ENCODE data around the gene NSUN6. TPM values are rescaled to one million over a fixed set of nuclear protein-coding genes. Genes with fewer than 3 reads are reported as not detected.

Gene NSUN6
- total RNA-seq, 1 donor from 2014 or later = 3.7 TPM

DNA sequence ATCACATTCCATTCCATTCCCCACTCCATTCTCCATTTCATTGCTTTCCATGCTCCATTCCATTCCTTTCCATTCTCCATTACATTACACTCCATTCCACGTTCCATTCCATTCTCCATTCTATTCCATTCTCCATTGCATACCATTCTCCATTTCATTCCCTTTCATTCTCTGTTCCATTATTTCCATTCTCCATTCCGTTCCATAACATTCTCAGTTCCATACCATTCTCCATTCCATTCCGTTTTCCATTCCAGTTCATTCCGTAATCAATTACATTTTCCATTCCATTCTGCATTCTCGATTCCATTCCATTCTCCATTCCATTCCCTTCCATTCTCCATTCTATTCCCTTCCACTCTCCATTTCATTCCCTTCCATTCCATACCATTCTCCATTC is 86.4 kb downstream of the NSUN6 start:
- no peak for DNase-seq (ENCODE audit: extremely low read depth, low read depth, low spot score)

- no peak for DNase-seq (ENCODE audit: extremely low read depth, low read depth, low spot score)
Observed at GRCh38 chr10:18563003-18563726, 88.2 kb downstream of the NSUN6 start.

DNA sequence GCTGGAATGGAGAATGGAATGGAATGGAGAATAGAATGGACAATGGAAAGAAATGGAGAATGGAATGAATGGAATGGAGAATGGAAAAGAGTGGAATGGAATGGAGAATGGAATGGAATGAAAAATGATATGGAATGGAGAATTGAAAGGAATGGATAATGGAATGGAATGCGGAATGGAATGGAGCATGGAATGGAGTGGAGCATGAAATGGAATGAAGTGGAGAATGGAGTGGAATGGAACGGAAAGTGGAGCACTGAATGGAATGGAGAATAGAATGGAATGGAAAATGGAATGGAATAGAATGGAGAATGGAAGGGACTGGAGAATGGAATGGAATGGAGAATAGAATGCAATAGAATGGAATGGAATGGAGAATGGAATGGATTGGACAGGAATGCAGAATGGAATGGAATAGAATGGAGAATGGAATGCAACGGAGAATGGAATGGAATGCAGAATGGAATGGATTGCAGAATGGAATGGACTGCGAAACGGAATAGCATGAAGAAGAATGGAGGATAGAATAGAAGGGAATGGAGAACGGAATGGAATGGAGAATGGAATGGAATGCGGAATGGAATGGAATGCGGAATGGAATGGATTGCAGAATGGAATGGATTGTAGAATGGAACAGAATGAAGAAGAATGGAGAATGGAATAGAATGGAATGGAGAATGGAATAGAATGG is 89.4 kb downstream of the NSUN6 start:
- DNase-seq (ENCODE audit: extremely low read depth, low read depth, low spot score) = no peak

- no peak for DNase-seq (ENCODE audit: extremely low read depth, low read depth, low spot score)
Observed at GRCh38 chr10:18557960-18558359, 93.4 kb downstream of the NSUN6 start.

- DNase-seq (ENCODE audit: extremely low read depth, low read depth, low spot score) = no peak
Observed at GRCh38 chr10:18556522-18557147, 94.8 kb downstream of the NSUN6 start.

DNA sequence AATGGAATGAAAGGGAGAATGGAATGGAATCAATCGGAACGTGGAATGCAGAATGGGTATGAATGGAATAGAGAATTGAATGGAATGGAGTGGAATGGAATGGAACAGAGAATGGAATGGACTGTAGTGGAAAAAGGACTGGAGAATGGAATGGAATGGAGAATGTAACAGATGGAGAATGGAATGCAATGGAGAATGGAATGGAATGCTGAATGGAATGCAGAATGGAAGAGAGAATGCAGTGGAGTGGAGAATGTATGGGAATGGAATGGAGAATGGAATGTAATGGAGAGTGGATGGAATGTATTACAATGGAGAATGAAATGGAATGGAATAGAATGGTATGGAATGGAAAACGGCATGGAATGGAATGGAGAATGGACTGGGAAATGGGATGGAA is 96.9 kb downstream of the NSUN6 start:
- DNase-seq (ENCODE audit: extremely low read depth, low read depth, low spot score) = no peak

GRCh38 chr10:18551473-18551872 is 99.9 kb downstream of the NSUN6 start:
- DNase-seq (ENCODE audit: extremely low read depth, low read depth, low spot score) = no peak

GRCh38 chr10:18549105-18549504 is 102.3 kb downstream of the NSUN6 start:
- no peak for DNase-seq (ENCODE audit: extremely low read depth, low read depth, low spot score)

GRCh38 chr10:18545621-18546305 is 105.6 kb downstream of the NSUN6 start:
- no peak for DNase-seq (ENCODE audit: extremely low read depth, low read depth, low spot score)

DNA sequence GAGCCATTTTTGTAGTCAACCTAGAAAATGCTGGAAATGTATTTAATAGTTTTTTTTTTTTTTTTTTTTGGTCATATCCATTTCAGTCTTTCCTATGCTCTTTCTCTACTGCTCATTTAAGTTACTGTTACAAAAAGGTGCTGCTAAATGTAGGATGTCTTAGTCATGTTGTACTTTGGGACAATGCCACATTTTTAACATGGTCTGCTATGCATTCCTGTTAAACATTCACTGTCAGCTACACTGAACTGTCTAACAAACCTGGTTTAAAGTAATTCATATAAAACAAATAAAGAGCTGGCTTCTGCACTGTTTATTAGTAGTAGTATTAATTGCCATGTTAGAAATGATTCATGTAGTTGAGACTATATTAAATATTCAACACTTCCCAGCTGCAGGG is 108.6 kb downstream of the NSUN6 start:
- DNase-seq (ENCODE audit: extremely low read depth, low read depth, low spot score) = no peak

GRCh38 chr10:18540195-18540594 is 111.2 kb downstream of the NSUN6 start:
- no peak for DNase-seq (ENCODE audit: extremely low read depth, low read depth, low spot score)

DNA sequence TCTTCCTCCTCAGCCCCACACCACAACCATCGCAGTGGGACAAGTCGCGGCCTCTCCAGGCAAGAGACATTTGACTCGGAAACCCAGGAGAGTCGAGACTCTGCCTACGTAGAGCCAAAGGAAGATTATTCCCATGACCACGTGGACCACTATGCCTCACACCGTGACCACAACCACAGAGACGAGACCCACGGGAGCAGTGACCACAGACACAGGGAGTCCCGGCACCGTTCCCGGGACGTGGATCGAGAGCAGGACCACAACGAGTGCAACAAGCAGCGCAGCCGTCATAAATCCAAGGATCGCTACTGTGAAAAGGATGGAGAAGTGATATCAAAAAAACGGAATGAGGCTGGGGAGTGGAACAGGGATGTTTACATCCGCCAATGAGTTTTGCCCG is 112.1 kb downstream of the NSUN6 start:
- DNase-seq (ENCODE audit: extremely low read depth, low read depth, low spot score) = no peak

GRCh38 chr10:18533896-18534295 is 117.5 kb downstream of the NSUN6 start:
- DNase-seq (ENCODE audit: extremely low read depth, low read depth, low spot score) = no peak

GRCh38 chr10:18532881-18533535 is 118.4 kb downstream of the NSUN6 start:
- no peak for DNase-seq (ENCODE audit: extremely low read depth, low read depth, low spot score)

GRCh38 chr10:18528292-18528691 is 123.1 kb downstream of the NSUN6 start:
- no peak for DNase-seq (ENCODE audit: extremely low read depth, low read depth, low spot score)

GRCh38 chr10:18527687-18528086 is 123.7 kb downstream of the NSUN6 start:
- DNase-seq (ENCODE audit: extremely low read depth, low read depth, low spot score) = no peak

DNA sequence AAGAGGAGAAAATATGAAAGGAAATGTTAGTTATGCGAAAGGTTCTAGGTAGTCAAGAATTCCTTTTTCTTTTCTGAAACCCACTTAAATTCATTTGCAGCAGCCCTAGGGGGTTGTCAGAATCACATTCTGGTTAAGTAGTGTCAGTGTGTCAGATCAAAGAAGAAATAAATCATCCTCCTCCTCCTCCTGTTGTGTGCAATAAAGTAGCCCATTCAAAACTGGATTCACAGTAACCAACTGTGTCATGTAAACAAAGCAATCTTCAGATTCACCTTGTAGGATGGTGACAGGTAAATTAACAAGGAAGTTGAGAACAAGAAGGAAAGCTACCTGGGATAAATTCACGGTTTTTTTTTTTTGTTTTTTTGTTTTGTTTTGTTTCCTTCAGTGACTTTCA is 127.5 kb downstream of the NSUN6 start:
- no peak for DNase-seq (ENCODE audit: extremely low read depth, low read depth, low spot score)

- no peak for DNase-seq (ENCODE audit: extremely low read depth, low read depth, low spot score)
Observed at GRCh38 chr10:18523025-18523424, 128.4 kb downstream of the NSUN6 start.

- DNase-seq (ENCODE audit: extremely low read depth, low read depth, low spot score) = no peak
Observed at GRCh38 chr10:18516851-18517250, 134.5 kb downstream of the NSUN6 start.

- no peak for DNase-seq (ENCODE audit: extremely low read depth, low read depth, low spot score)
Observed at GRCh38 chr10:18514537-18514936, 136.8 kb downstream of the NSUN6 start.

DNA sequence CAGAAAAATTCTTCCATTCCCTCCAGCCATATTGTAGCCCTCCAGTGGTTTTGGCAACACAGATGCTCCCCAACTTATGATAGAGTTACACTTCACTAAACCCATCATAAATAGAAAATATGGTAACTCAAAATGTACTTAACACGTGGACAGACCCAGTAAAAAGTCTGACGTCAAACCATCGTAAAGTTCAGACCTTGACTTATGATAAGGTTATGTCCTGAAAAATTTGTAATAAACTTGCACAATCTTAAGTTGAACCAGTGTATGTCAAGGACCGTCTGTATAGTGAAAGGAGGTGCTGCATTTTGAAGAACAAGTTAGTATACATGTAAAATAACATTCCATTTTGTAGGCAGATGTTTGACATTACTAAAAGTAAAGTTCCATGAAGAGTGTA is 142.8 kb downstream of the NSUN6 start:
- DNase-seq (ENCODE audit: extremely low read depth, low read depth, low spot score) = no peak
